ENCODE measurements around the gene TTC39A. TPM values are rescaled to one million over a fixed set of nuclear protein-coding genes. Genes with fewer than 3 reads are reported as not detected.

The TTC39A gene
- polyA plus RNA-seq, 1 donor (not counting 4 experiments of a cell fraction or from before 2014, with no cell fraction given): 1.4 TPM

DNA sequence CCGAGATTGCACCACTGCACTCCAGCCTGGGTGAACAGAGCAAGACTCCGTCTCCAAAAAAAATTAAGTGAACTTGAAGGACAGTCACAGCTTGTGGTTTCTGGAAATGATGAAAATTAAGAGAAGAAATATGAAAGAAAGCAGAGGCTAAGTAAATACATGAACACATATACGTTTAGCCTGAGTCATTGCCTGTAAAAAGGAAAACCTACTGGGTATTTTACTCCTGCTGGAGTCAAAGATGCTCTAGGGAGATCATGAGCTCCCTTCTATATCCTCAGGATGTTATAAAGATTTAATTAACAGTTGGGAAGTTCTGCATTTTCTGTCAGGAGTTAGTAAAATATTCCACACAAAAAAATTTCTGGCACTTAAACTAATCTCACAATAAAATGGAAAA, 43.5 kb upstream of the TTC39A start:
- Histone ChIP-seq H2AFZ (ENCODE audit: control insufficient read depth, low read length) (no peak overlapping the region), H3K27ac (ENCODE audit: control insufficient read depth, insufficient read depth, low read length) (no peak overlapping the region), H3K79me2 (ENCODE audit: control insufficient read depth, insufficient read depth, low read length) (no peaks in the 10 kb centered on the region), H3K9me3 (ENCODE audit: control insufficient read depth, low read depth, low read length) (no peaks in the 10 kb centered on the region), H3K36me3 (ENCODE audit: control insufficient read depth in 2 of 2, extremely low read depth in 1 of 2, insufficient read depth in 2 of 2, low read length in 2 of 2) (peaks cover 7 to 12% of the 10 kb centered on the region in 2 experiments), H3K4me2 (ENCODE audit: control insufficient read depth, extremely low read depth, insufficient read depth, low read depth, low read length) (no peak overlapping the region), H3K9me1 (ENCODE audit: control insufficient read depth, extremely low read depth, insufficient read depth, low read length) (no peaks in the 10 kb centered on the region), H3K4me1 (ENCODE audit: control insufficient read depth, extremely low read depth, insufficient read depth, low read length) (peaks cover 3% of the 10 kb centered on the region), H3K9ac (ENCODE audit: control insufficient read depth, extremely low read depth, insufficient read depth, low read length) (no peak overlapping the region), H3K4me3 (ENCODE audit: control insufficient read depth in 2 of 3, extremely low read depth in 1 of 3, insufficient read depth in 2 of 3, low read depth in 1 of 3, low read length in 3 of 3) (no peak overlapping the region), H4K20me1 (ENCODE audit: control insufficient read depth, extremely low read depth, insufficient read depth, low read length) (no peaks in the 10 kb centered on the region), H3K27me3 (ENCODE audit: control insufficient read depth, extremely low read depth, insufficient read depth, low read length) (no peaks in the 10 kb centered on the region)
- TF ChIP-seq, protein P1, sequence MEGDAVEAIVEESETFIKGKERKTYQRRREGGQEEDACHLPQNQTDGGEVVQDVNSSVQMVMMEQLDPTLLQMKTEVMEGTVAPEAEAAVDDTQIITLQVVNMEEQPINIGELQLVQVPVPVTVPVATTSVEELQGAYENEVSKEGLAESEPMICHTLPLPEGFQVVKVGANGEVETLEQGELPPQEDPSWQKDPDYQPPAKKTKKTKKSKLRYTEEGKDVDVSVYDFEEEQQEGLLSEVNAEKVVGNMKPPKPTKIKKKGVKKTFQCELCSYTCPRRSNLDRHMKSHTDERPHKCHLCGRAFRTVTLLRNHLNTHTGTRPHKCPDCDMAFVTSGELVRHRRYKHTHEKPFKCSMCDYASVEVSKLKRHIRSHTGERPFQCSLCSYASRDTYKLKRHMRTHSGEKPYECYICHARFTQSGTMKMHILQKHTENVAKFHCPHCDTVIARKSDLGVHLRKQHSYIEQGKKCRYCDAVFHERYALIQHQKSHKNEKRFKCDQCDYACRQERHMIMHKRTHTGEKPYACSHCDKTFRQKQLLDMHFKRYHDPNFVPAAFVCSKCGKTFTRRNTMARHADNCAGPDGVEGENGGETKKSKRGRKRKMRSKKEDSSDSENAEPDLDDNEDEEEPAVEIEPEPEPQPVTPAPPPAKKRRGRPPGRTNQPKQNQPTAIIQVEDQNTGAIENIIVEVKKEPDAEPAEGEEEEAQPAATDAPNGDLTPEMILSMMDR (optimal IDR thresholded peaks at IDR 0.05 in 1 of 3, IDR thresholded peaks at IDR 0.05 in 1 of 3, conservative IDR thresholded peaks at IDR 0.05 in 1 of 3; ENCODE audit: extremely low read depth in 1 of 3, insufficient read depth in 2 of 3, low read length in 3 of 3): no peak
- no peak for TF ChIP-seq EZH2 (IDR thresholded peaks at IDR 0.05; ENCODE audit: low read length)
- FAIRE-seq (no peak), DNase-seq (ENCODE audit: low read depth, low spot score) (no peak)
- dilution Hi-C loops (cut with MboI; ENCODE audit: extremely low pct_ligation_motif_present, low sequenced_read_pairs): no loop called here

- Histone ChIP-seq H3K9me1 (ENCODE audit: control insufficient read depth, extremely low read depth, insufficient read depth, low read length) (no peaks in the 10 kb centered on the region), H3K4me2 (ENCODE audit: control insufficient read depth, extremely low read depth, insufficient read depth, low read depth, low read length) (no peak overlapping the region), H3K9me3 (ENCODE audit: control insufficient read depth, low read depth, low read length) (no peaks in the 10 kb centered on the region), H3K27me3 (ENCODE audit: control insufficient read depth, extremely low read depth, insufficient read depth, low read length) (no peaks in the 10 kb centered on the region), H3K79me2 (ENCODE audit: control insufficient read depth, insufficient read depth, low read length) (no peaks in the 10 kb centered on the region), H3K36me3 (ENCODE audit: control insufficient read depth in 2 of 2, extremely low read depth in 1 of 2, insufficient read depth in 2 of 2, low read length in 2 of 2) (peaks cover 7 to 10% of the 10 kb centered on the region in 2 experiments), H2AFZ (ENCODE audit: control insufficient read depth, low read length) (no peak overlapping the region), H3K4me3 (ENCODE audit: control insufficient read depth in 2 of 3, extremely low read depth in 1 of 3, insufficient read depth in 2 of 3, low read depth in 1 of 3, low read length in 3 of 3) (no peak overlapping the region), H3K27ac (ENCODE audit: control insufficient read depth, insufficient read depth, low read length) (no peak overlapping the region), H4K20me1 (ENCODE audit: control insufficient read depth, extremely low read depth, insufficient read depth, low read length) (no peaks in the 10 kb centered on the region), H3K4me1 (ENCODE audit: control insufficient read depth, extremely low read depth, insufficient read depth, low read length) (peaks cover 3% of the 10 kb centered on the region), H3K9ac (ENCODE audit: control insufficient read depth, extremely low read depth, insufficient read depth, low read length) (no peak overlapping the region)
- TF ChIP-seq, protein P1 (optimal IDR thresholded peaks at IDR 0.05 in 1 of 3, IDR thresholded peaks at IDR 0.05 in 1 of 3, conservative IDR thresholded peaks at IDR 0.05 in 1 of 3; ENCODE audit: extremely low read depth in 1 of 3, insufficient read depth in 2 of 3, low read length in 3 of 3): no peak
- no peak for TF ChIP-seq EZH2 (IDR thresholded peaks at IDR 0.05; ENCODE audit: low read length)
- dilution Hi-C loops (cut with MboI; ENCODE audit: extremely low pct_ligation_motif_present, low sequenced_read_pairs): no loop called here
- FAIRE-seq: no peak
- no peak for DNase-seq (ENCODE audit: low read depth, low spot score)
Measured at GRCh38 chr1:51372561-51372960, 42.2 kb upstream of the TTC39A start.

Measured in keratinocyte (primary cell).